ENCODE data around the gene SLC38A11.
"Not testable (repeated sequence)": the region's sequence is repeated elsewhere in the genome, so short reads cannot be mapped to it uniquely, and the experiment has no call there.

Gene SLC38A11

GRCh38 chr2:164954954-164955701, at the start of gene SLC38A11:
Gene SLC38A11, minus strand, starts transcription at chr2:164955525. Its CDS starts 278 bp downstream, at chr2:164955247.
- no peak for DNase-seq (ENCODE audit: low spot score)

GRCh38 chr2:165003443-165004130, 48.3 kb upstream of the SLC38A11 start:
- DNase-seq (ENCODE audit: low spot score) = no peak

GRCh38 chr2:165002638-165003037, 47.3 kb upstream of the SLC38A11 start:
- DNase-seq (ENCODE audit: low spot score) = no peak

GRCh38 chr2:164994664-164995299, 39.5 kb upstream of the SLC38A11 start:
- DNase-seq (ENCODE audit: low spot score) = not testable (repeated sequence)

- no peak for DNase-seq (ENCODE audit: low spot score)
These were observed 38.1 kb upstream of the SLC38A11 start for GRCh38 chr2:164993287-164994016.

GRCh38 chr2:164992818-164993217, 37.5 kb upstream of the SLC38A11 start:
- DNase-seq (ENCODE audit: low spot score) = peak; percentile 38

GRCh38 chr2:164992093-164992454, 36.7 kb upstream of the SLC38A11 start:
- DNase-seq (ENCODE audit: low spot score) = not testable (repeated sequence)

GRCh38 chr2:164991361-164992092, 36.2 kb upstream of the SLC38A11 start:
- DNase-seq (ENCODE audit: low spot score) = not testable (repeated sequence)

GRCh38 chr2:164990953-164991352, 35.6 kb upstream of the SLC38A11 start:
- not testable (repeated sequence) for DNase-seq (ENCODE audit: low spot score)

GRCh38 chr2:164988805-164989204, 33.5 kb upstream of the SLC38A11 start:
- DNase-seq (ENCODE audit: low spot score) = not testable (repeated sequence)

- not testable (repeated sequence) for DNase-seq (ENCODE audit: low spot score)
These were observed 30.7 kb upstream of the SLC38A11 start for GRCh38 chr2:164986027-164986426.

GRCh38 chr2:164984428-164984827, 29.1 kb upstream of the SLC38A11 start:
- DNase-seq (ENCODE audit: low spot score) = no peak

GRCh38 chr2:164981217-164981990, 26.1 kb upstream of the SLC38A11 start:
- DNase-seq (ENCODE audit: low spot score) = no peak

GRCh38 chr2:164980688-164981087, 25.4 kb upstream of the SLC38A11 start:
- DNase-seq (ENCODE audit: low spot score) = not testable (repeated sequence)

- no peak for DNase-seq (ENCODE audit: low spot score)
These were observed 23.8 kb upstream of the SLC38A11 start for GRCh38 chr2:164979113-164979512.

GRCh38 chr2:164976875-164977470, 21.6 kb upstream of the SLC38A11 start:
- not testable (repeated sequence) for DNase-seq (ENCODE audit: low spot score)

- no peak for DNase-seq (ENCODE audit: low spot score)
These were observed 21.0 kb upstream of the SLC38A11 start for GRCh38 chr2:164976301-164976700.

- DNase-seq (ENCODE audit: low spot score) = no peak
These were observed 20.6 kb upstream of the SLC38A11 start for GRCh38 chr2:164975891-164976290.

- DNase-seq (ENCODE audit: low spot score) = no peak
These were observed 18.9 kb upstream of the SLC38A11 start for GRCh38 chr2:164974221-164974620.

GRCh38 chr2:164972216-164972615, 16.9 kb upstream of the SLC38A11 start:
- DNase-seq (ENCODE audit: low spot score) = no peak

Measured in CD4-positive, alpha-beta T cell treated with Interleukin-6 at 100 ng/mL for 8 hours (primary cell).